ENCODE data around the gene CD38. TPM values are rescaled to one million over a fixed set of nuclear protein-coding genes. Genes with fewer than 3 reads are reported as not detected.

Gene CD38
- total RNA-seq, 1 donor from 2014 or later: 1.0 TPM

DNA sequence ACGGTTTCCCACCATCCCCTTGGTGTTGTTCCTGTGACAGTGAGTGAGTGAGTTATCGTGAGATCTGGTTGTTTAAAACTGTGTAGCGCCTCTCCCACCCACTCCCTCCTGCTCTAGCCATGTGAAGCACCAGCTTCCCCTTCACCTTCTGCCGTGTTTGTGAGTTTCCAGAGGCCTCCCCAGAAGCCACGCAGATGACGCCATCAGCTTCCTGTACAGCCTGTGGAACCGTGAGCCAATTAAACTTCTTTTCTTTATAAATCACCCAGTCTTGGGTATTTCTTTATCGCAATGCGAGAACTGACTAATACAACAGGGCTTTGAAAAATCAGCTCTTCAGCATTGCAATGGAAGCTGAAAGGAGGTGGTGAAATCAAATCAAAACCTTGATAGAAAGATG lies 110.4 kb downstream of the CD38 start:
- Mint-ChIP-seq H3K4me3 (ENCODE audit: unreplicated experiment) (no peak overlapping the region), H3K27me3 (ENCODE audit: low read depth, unreplicated experiment) (no peaks in the 10 kb centered on the region), H3K27ac (ENCODE audit: unreplicated experiment) (no peak overlapping the region), H3K36me3 (ENCODE audit: low read depth, unreplicated experiment) (no peaks in the 10 kb centered on the region), H3K9me3 (ENCODE audit: unreplicated experiment) (peaks cover 1% of the 10 kb centered on the region), H3K4me1 (ENCODE audit: low read depth, unreplicated experiment) (no peaks in the 10 kb centered on the region)
- no peak overlapping the region for H3K9ac ChIP-seq (ENCODE audit: low read length)
- no peaks in the 10 kb centered on the region for H3K36me3 ChIP-seq (ENCODE audit: insufficient read depth, low read length)
- TF ChIP-seq EZH2 (IDR thresholded peaks at IDR 0.05; ENCODE audit: insufficient read depth, low read length): no peak
- TF ChIP-seq, protein P1, sequence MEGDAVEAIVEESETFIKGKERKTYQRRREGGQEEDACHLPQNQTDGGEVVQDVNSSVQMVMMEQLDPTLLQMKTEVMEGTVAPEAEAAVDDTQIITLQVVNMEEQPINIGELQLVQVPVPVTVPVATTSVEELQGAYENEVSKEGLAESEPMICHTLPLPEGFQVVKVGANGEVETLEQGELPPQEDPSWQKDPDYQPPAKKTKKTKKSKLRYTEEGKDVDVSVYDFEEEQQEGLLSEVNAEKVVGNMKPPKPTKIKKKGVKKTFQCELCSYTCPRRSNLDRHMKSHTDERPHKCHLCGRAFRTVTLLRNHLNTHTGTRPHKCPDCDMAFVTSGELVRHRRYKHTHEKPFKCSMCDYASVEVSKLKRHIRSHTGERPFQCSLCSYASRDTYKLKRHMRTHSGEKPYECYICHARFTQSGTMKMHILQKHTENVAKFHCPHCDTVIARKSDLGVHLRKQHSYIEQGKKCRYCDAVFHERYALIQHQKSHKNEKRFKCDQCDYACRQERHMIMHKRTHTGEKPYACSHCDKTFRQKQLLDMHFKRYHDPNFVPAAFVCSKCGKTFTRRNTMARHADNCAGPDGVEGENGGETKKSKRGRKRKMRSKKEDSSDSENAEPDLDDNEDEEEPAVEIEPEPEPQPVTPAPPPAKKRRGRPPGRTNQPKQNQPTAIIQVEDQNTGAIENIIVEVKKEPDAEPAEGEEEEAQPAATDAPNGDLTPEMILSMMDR (IDR thresholded peaks at IDR 0.05; ENCODE audit: insufficient read depth, low read depth, low read length): no peak
- H3K4me2 ChIP-seq (ENCODE audit: low read length): no peak overlapping the region
- H4K20me1 ChIP-seq (ENCODE audit: insufficient read depth, low read length): no peaks in the 10 kb centered on the region
- H3K4me3 ChIP-seq (ENCODE audit: insufficient read depth, low read depth, low read length): no peak overlapping the region
- peaks cover 3% of the 10 kb centered on the region for H3K4me1 ChIP-seq (ENCODE audit: insufficient read depth, low read length)
- no peaks in the 10 kb centered on the region for H3K79me2 ChIP-seq (ENCODE audit: insufficient read depth, low read length)
- no peaks in the 10 kb centered on the region for H3K9me3 ChIP-seq (ENCODE audit: insufficient read depth, low read depth, low read length)
- no peak overlapping the region for H3K27ac ChIP-seq (ENCODE audit: low read depth, low read length)
- H3K27me3 ChIP-seq (ENCODE audit: insufficient read depth, low read length): no peaks in the 10 kb centered on the region
- DNase-seq (ENCODE audit: low read depth): peak; percentile 28
- FAIRE-seq: no peak
- H2AFZ ChIP-seq (ENCODE audit: low read depth, low read length): no peak overlapping the region

DNA sequence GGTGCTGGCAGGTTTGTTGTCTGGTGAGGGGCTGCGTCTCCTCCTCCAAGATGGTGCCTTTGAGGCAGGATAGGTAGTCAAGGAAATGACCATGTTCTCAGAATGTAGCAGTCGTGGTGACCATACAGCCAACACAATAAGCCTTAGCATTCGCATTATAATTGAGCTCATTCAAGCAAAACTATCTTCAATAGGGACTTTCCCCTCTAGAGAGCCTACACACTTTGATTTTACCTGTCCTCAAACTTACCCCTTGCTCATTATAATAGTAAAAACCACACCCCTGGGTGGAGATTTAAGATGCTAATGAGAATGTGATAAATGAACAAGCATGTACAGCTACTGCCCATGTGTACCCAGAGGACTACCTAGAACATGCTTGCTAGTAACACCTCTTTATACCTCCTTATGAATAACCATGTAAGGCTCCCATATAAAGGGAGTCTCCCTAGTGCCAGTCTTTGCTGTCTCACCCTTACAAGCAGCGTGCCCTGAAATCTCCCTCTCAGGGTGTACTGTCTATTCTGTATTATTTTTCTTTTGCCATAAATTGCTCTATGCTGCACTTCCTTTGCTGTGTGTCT lies 112.2 kb downstream of the CD38 start:
- H3K9me3 Mint-ChIP-seq (ENCODE audit: unreplicated experiment): peaks cover 1% of the 10 kb centered on the region
- Histone ChIP-seq H4K20me1 (ENCODE audit: insufficient read depth, low read length) (no peaks in the 10 kb centered on the region), H3K79me2 (ENCODE audit: insufficient read depth, low read length) (no peaks in the 10 kb centered on the region), H3K36me3 (ENCODE audit: insufficient read depth, low read length) (no peaks in the 10 kb centered on the region), H2AFZ (ENCODE audit: low read depth, low read length) (no peak overlapping the region), H3K27me3 (ENCODE audit: insufficient read depth, low read length) (no peaks in the 10 kb centered on the region), H3K4me3 (ENCODE audit: insufficient read depth, low read depth, low read length) (no peak overlapping the region), H3K4me2 (ENCODE audit: low read length) (no peak overlapping the region), H3K4me1 (ENCODE audit: insufficient read depth, low read length) (peaks cover 18% of the 10 kb centered on the region), H3K27ac (ENCODE audit: low read depth, low read length) (no peak overlapping the region), H3K9me3 (ENCODE audit: insufficient read depth, low read depth, low read length) (no peaks in the 10 kb centered on the region), H3K9ac (ENCODE audit: low read length) (no peak overlapping the region)
- no peak for DNase-seq (ENCODE audit: low read depth)
- no peak overlapping the region for H3K27ac Mint-ChIP-seq (ENCODE audit: unreplicated experiment)
- TF ChIP-seq EZH2 (IDR thresholded peaks at IDR 0.05; ENCODE audit: insufficient read depth, low read length): no peak
- TF ChIP-seq, protein P1 (IDR thresholded peaks at IDR 0.05; ENCODE audit: insufficient read depth, low read depth, low read length): no peak
- peaks cover 4% of the 10 kb centered on the region for H3K4me1 Mint-ChIP-seq (ENCODE audit: low read depth, unreplicated experiment)
- H3K4me3 Mint-ChIP-seq (ENCODE audit: unreplicated experiment): no peak overlapping the region
- FAIRE-seq: peak; percentile 20
- H3K27me3 Mint-ChIP-seq (ENCODE audit: low read depth, unreplicated experiment): no peaks in the 10 kb centered on the region
- H3K36me3 Mint-ChIP-seq (ENCODE audit: low read depth, unreplicated experiment): no peaks in the 10 kb centered on the region

DNA sequence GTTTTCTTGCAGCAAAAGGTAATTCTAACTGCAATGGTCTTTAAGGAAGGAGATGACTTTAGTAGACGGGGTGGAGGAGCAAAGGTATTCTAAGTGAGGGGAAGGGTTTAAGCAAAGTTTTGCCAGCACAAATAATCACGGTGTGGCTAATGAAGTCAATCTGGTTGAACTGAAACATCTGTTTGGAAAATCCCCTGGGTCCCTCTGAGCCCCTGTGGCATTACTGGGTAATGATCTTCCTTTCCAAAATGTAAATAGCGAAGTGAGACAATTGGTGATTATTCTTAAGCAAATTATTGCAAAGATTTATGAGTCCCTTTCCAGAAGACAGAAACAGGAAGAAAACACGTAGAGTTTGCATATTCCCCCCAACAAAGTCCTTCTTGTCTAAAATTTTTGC lies 113.2 kb downstream of the CD38 start:
- H3K27me3 Mint-ChIP-seq (ENCODE audit: low read depth, unreplicated experiment): no peaks in the 10 kb centered on the region
- H4K20me1 ChIP-seq (ENCODE audit: insufficient read depth, low read length): no peaks in the 10 kb centered on the region
- no peak overlapping the region for H3K4me2 ChIP-seq (ENCODE audit: low read length)
- H3K4me3 Mint-ChIP-seq (ENCODE audit: unreplicated experiment): no peak overlapping the region
- H3K9me3 Mint-ChIP-seq (ENCODE audit: unreplicated experiment): peaks cover 1% of the 10 kb centered on the region
- no peak overlapping the region for H3K27ac ChIP-seq (ENCODE audit: low read depth, low read length)
- H3K4me3 ChIP-seq (ENCODE audit: insufficient read depth, low read depth, low read length): no peak overlapping the region
- H3K27ac Mint-ChIP-seq (ENCODE audit: unreplicated experiment): no peak overlapping the region
- no peaks in the 10 kb centered on the region for H3K36me3 Mint-ChIP-seq (ENCODE audit: low read depth, unreplicated experiment)
- no peaks in the 10 kb centered on the region for H3K79me2 ChIP-seq (ENCODE audit: insufficient read depth, low read length)
- H3K9me3 ChIP-seq (ENCODE audit: insufficient read depth, low read depth, low read length): no peaks in the 10 kb centered on the region
- no peak for DNase-seq (ENCODE audit: low read depth)
- no peak overlapping the region for H2AFZ ChIP-seq (ENCODE audit: low read depth, low read length)
- no peak for TF ChIP-seq EZH2 (IDR thresholded peaks at IDR 0.05; ENCODE audit: insufficient read depth, low read length)
- TF ChIP-seq, protein P1 (IDR thresholded peaks at IDR 0.05; ENCODE audit: insufficient read depth, low read depth, low read length): no peak
- H3K36me3 ChIP-seq (ENCODE audit: insufficient read depth, low read length): no peaks in the 10 kb centered on the region
- no peak overlapping the region for H3K9ac ChIP-seq (ENCODE audit: low read length)
- no peak for FAIRE-seq
- H3K27me3 ChIP-seq (ENCODE audit: insufficient read depth, low read length): no peaks in the 10 kb centered on the region
- peaks cover 18% of the 10 kb centered on the region for H3K4me1 ChIP-seq (ENCODE audit: insufficient read depth, low read length)
- H3K4me1 Mint-ChIP-seq (ENCODE audit: low read depth, unreplicated experiment): peaks cover 4% of the 10 kb centered on the region

Measured in astrocyte (in vitro differentiated cells and primary cell).